GM12872 (cell line): ENCODE measurements around the gene PCDHGA7.
A peak's percentile ranks its signal among the peaks of the same experiment; 100 is the strongest.

Experiments
- TF ChIP-seq, protein P1 (sequence below): IDR thresholded peaks from 3 replicates; pipeline ENCODE4 v1.5.1; 2011; ENCODE audit warnings: low read depth, mild to moderate bottlenecking, low read length, moderate library complexity; ENCODE audit not compliant: insufficient read depth

The PCDHGA7 gene

DNA sequence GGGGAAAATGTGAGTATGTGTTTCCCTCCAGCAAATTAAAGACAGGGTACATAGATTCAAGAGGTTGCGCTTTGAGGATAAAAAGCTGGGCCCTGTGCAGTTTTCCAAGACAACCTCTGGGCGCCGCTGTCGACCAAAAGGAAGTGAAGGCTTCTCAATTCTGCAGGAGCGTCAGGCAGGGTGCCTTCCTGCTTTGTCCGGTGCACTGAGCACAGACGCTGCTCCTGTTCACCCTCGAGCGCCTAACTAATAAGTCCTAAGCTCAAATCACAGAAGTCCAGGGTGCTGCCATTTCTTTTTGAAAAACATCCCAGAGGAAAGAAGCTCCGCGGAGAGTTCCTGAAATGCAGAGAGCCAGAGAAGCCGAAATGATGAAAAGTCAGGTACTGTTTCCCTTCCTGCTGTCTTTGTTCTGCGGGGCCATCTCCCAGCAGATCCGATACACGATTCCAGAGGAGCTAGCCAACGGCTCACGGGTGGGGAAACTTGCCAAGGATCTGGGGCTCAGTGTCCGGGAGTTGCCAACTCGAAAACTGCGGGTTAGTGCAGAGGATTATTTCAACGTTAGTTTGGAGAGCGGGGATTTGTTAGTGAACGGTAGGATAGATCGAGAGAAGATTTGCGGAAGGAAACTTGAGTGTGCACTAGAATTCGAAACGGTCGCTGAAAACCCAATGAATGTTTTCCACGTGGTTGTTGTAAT, 32.5 kb upstream of the PCDHGA7 start, which contains the start of gene PCDHGB1:
Gene PCDHGB1 (plus strand): TSS at position 183 of the 703 bp plus-strand sequence. CDS start 162 bp downstream, at position 345.
- TF ChIP-seq, protein P1, sequence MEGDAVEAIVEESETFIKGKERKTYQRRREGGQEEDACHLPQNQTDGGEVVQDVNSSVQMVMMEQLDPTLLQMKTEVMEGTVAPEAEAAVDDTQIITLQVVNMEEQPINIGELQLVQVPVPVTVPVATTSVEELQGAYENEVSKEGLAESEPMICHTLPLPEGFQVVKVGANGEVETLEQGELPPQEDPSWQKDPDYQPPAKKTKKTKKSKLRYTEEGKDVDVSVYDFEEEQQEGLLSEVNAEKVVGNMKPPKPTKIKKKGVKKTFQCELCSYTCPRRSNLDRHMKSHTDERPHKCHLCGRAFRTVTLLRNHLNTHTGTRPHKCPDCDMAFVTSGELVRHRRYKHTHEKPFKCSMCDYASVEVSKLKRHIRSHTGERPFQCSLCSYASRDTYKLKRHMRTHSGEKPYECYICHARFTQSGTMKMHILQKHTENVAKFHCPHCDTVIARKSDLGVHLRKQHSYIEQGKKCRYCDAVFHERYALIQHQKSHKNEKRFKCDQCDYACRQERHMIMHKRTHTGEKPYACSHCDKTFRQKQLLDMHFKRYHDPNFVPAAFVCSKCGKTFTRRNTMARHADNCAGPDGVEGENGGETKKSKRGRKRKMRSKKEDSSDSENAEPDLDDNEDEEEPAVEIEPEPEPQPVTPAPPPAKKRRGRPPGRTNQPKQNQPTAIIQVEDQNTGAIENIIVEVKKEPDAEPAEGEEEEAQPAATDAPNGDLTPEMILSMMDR, result peak; percentile 64

DNA sequence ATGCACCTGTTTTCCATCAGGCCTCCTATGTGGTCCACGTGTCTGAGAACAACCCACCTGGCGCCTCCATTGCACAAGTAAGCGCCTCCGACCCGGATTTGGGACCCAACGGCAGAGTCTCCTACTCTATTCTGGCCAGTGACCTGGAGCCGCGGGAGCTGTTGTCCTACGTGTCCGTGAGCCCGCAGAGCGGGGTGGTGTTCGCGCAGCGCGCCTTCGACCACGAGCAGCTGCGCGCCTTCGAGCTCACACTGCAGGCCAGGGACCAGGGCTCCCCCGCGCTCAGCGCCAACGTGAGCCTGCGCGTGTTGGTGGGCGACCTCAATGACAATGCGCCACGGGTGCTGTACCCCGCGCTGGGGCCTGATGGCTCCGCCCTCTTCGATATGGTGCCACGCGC, 31.0 kb upstream of the PCDHGA7 start:
- TF ChIP-seq, protein P1, result no peak

DNA sequence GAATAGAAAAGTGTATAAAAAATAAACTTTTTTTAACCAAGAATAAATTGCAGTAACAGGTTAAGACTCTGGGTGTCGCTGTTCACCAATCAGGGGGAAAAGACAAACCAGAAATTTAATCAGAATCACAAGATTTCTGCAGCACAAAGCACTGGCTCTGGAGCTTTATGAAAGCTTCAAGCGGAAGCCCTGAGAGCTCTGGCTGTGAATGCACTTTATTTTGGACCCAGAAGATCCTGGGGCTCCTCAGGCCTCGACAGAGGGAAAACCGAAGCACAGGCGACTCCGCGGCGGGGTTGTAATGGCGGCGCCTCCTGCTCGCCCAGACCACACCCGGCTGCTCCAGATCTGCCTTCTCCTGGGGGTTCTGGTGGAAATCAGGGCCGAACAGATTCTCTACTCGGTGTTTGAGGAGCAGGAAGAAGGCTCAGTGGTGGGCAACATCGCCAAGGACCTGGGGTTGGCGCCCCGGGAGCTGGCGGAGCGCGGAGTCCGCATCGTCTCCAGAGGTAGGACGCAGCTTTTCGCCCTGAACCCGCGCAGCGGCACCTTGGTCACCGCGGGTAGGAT, 27.6 kb upstream of the PCDHGA7 start, which contains the start of gene PCDHGA4:
Gene PCDHGA4 (plus strand): TSS at position 122 of the 570 bp plus-strand sequence. CDS start 87 bp downstream, at position 209.
- TF ChIP-seq, protein P1, result peak; percentile 48

DNA sequence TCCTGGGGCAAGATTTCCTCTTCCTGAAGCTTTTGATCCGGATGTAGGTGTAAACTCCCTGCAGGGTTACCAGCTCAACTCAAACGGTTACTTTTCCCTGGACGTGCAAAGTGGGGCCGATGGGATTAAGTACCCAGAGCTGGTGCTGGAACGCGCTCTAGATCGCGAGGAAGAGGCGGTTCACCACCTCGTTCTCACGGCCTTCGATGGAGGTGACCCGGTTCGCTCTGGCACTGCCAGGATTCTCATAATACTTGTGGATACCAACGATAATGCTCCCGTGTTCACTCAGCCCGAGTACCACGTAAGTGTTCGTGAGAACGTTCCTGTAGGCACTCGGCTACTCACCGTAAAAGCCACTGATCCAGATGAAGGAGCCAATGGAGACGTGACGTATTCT, 26.9 kb upstream of the PCDHGA7 start:
- TF ChIP-seq, protein P1, result no peak

DNA sequence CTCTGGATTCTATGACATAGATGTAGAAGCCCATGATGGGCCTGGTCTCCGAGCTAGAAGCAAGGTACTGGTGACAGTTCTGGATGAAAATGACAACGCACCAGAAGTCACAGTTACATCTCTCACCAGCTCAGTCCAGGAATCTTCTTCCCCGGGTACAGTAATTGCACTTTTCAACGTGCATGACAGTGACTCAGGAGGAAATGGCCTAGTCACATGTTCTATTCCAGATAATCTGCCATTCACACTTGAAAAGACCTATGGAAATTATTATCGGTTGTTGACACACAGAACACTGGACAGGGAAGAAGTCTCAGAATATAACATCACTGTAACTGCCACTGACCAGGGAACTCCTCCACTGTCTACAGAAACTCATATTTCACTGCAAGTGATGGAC, 26.4 kb upstream of the PCDHGA7 start:
- TF ChIP-seq, protein P1, result no peak

DNA sequence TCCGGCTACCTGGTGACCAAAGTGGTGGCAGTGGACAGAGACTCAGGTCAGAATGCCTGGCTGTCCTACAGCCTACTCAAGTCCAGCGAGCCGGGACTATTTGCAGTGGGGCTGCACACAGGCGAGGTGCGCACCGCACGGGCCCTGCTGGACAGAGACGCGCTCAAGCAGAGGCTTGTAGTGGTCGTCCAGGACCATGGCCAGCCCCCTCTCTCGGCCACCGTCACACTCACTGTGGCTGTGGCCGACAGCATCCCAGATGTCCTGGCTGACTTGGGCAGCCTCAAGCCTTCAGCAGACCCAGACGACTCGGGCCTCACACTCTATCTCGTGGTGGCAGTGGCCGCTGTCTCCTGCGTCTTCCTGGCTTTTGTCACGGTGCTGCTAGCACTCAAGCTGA, 25.6 kb upstream of the PCDHGA7 start:
- TF ChIP-seq, protein P1, result no peak

DNA sequence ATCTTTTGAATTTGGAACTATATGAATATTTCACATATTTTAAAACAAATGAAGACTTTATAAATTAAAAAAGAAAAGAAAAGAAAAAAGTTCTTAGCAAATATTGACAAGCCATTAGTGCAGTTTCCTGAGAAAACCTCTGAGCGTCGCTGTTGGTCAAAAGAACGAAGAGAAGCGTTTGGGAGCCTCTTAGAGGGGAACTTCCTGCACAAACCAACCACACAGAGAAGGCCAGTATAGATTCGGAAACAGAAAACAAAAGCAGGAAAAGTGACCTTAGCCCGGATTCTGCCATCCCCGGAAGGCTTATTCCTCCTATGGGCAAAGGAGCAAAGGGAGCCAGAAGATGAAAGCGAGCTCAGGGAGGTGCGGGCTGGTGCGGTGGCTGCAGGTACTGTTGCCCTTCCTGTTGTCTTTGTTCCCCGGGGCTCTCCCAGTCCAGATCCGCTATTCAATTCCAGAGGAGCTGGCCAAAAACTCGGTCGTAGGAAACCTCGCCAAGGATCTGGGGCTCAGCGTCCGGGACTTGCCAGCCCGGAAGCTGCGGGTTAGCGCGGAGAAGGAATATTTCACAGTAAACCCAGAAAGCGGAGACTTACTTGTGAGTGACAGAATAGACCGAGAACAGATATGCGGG, 22.6 kb upstream of the PCDHGA7 start, which contains the start of gene PCDHGB2:
Gene PCDHGB2 (plus strand): TSS at position 205 of the 637 bp plus-strand sequence. CDS start 142 bp downstream, at position 347.
- TF ChIP-seq, protein P1, result peak; percentile 72
